ENCODE measurements around the gene KLF3. TPM values are rescaled to one million over a fixed set of nuclear protein-coding genes. Genes with fewer than 3 reads are reported as not detected.

KLF3 gene
- total RNA-seq, 1 experiment from 2014 or later = 8.0 TPM

DNA sequence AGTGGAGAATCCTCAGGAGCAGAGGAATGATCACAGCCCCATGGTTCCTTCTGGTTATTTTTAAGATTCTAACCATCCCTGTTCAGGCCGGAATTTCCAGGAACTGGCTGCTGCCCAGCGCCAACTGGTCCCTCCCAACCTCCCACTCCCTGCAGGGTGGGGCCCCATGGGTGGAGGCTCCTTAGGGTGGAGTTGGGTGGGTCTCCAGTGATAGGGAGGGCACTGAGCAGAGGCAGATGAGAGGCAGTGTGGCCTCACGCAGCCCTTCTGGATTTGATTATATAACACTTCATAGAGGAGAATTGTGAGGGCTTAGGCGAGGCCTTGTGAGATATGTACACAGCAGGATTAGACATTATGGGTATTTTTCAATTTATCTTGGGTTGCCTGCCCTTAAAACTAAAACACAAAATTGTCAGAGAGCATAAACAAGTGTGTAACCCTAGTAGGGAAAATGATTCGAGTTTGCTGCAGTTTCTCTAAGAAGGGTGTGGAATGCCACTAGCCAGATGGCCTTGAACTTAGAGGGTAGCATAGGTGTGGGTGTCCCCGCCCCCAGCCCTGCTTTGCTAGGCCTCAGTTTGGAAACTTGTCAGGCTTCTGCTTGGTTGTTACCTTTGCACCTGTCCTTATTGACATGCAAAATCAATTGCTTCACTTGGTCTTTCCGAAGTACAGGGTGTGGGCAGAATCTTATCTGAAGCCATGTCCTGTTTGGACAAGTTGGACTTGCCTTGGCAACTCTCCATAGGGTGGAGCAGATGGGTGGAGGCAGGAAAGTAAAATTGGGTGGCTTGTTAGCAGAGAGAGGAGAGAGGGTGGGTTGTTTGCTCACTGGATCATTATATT lies 9.4 kb downstream of the KLF3 start:
- DNase-seq (ENCODE audit: low spot score) = peak; percentile 34

DNA sequence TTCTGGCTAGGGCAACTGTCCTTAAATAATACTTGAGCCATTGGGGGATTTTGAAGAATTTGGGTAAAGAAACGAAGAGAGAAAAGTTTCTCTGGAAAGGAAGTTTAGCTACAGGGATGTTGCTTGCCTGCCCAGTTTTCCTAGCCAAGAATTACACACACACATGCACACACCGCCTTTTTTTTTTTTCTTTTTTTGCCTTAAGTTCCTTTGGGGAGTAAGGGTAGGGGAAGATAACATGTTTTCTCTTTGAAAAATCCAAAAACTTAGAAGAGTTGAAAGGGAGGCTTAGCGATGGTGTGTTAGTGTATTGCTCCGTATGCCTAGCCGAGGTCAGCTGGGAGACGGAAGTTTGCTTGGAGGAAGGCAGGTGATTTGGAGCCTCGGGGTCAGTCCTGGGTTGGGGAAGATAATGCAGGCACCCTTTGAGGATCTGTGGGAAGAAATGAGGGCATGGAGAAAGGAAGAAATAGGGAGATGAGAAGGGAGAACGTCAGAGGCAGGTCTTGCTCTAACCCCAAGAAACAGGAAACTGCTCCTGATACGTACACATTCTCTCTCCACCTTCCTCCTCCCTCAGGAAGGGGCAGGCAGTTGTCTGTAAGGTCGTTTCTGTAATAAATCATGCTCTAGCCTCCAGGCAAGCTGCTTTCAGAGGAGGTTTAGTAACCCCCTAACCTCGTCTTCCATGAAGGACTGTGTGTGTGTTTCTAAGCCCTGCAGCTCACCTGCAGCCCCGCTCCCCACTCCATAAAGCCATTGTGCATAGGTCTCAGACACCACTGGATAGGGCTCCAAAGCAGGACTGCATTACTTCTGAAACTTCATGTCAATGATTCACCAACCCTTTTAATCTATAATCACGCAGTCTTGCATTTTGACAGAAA lies 10.5 kb downstream of the KLF3 start:
- DNase-seq (ENCODE audit: low spot score) = no peak

DNA sequence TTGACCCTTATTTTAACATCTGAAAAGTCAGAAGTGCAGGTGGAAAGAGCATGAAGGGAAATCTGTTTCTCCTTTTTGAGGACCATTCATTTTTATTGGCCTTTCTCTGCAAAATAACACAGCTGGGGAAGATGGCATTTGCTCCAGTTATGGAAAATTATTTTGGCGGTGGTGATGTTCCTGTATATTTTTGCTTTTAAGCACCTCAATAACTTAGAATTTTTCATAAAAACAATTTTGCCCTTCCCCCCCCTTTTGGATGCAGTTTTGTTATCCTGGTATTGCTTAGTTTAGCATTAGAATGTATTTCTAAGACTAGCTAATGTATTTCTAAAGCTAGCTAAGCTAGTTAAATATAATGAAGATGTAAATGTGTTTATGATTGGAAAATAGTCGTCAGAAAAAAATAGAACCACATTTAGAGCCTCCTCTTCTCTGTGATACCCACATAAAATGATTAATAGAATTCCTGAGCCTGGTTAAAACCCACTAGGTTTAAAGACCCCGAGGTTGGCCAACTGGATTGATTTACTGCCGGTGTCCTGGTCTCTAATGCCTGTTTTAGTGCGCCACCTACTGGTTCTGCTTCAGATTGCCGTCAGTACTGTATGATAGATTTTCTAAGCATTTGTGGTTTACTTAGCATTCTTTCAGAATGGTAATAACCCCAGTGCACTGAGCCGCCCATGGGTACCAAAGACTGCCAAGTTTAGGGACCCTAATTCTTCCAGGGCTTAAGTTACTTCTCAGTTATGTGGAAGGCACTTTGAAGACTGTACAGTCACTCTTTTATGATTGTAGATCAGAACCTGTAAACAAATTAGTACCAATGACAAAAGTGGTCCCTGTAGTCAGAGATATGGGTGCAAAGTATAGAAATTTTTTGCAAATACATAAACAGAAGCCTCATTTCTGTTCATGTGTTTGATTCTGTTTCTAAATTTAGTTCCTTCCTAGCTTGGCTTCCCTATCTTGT lies 11.4 kb downstream of the KLF3 start:
- DNase-seq (ENCODE audit: low spot score) = peak; percentile 83

DNA sequence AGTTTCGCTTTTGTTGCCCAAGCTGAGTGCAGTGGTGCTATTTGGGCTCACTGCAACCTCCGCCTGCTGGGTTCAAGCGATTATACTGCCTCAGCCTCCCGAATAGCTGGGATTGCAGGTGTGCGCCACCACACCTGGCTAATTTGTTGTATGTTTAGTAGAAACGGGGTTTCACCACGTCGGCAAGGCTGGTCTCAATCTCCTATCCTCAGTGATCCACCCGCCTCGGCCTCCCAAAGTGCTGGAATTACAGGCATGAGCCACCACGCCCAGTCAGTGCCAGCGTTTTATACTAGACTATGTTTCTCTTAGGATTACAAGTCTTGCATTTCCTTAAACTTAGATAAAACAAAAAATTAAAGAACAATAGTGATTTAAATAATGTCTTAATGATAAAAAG lies 13.0 kb downstream of the KLF3 start:
- DNase-seq (ENCODE audit: low spot score) = no peak

DNA sequence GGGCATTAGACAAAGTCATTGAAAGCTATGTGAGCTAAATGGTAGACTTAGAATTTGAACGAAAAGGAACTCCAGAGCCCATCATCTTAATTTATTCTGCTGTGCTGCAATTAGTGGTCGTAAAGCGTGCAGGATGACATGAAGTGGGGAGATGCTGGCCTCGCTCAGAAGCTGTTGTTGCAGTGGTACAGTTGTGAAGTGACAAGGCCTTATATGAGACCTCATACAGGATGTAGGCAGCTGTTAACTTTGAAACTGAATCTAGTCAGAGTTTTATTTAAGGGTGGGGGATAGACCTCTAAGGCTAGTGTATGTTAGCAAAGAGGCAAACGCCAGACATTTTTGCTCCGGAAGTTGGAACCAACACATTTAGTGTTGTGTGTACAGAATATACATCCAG lies 13.4 kb downstream of the KLF3 start:
- no peak for DNase-seq (ENCODE audit: low spot score)

DNA sequence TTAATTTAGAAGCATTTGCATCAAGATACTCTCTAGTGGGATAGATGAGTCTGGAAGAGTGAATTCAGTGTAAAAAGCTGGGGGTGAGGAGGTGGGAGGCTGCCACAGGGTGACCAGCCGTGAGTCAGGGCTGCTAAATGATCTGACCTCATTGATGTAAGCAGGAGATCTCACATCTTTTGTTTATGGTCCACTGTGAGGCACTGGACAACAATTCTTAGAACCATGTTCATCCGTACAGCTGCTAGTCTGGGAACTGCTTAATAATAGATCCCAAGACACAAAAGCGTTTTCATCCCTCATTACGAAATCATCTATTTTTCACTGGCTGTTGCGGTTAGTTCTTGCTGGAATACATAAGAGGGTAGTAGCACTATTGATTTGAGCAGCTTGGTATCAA lies 14.1 kb downstream of the KLF3 start:
- DNase-seq (ENCODE audit: low spot score) = no peak

DNA sequence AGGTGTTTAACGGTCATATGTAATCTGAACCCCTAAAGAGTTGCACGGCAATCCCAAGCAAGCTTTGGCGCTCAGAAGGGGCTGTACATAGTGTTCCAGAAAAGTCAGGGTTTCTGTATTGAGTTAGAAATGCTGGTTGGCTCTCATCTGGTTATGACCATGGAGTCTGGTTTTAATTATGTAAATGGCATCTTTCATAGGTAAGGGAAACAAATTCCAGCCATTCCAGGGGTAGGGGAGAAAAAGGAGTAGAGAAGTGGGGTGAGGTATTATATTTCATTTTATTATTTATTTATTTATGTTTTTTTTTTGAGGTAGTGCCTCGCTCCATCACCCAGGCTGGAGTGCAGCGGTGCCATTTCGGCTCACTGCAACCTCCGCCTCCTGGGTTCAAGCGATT lies 15.9 kb downstream of the KLF3 start:
- no peak for DNase-seq (ENCODE audit: low spot score)

DNA sequence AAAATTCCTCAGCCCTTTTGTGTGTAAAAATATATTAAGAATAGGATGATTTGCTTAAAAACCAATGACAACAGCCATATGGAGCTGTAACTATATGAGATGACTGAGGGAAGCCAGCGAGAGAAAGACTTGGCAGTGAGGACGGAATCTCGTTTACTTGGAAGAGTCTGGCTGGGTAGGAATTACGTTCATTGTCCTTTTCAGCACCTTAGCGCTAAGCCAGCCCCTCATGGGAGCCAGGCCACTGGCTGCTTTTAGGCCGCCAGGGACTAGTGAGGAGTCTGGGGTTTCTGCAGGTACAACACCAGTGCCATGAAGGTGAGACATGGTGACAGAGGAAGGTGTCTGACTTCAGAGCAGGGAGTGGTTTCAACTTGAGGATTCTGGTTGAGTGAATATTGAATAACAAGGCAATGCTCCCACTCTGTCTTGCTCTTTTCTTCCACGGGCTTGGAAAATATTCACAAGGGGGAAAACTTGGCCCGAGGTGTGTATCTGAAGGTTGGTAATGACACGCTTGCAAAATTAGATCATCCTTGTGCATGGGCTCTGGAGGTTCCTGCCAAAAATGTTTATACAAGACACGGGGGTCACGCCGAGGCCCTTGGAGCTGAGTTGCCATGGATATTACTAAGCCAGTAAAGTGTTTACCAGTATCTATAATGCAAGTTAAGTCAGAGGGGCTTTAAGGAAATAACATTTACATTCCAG lies 17.4 kb downstream of the KLF3 start:
- no peak for DNase-seq (ENCODE audit: low spot score)

DNA sequence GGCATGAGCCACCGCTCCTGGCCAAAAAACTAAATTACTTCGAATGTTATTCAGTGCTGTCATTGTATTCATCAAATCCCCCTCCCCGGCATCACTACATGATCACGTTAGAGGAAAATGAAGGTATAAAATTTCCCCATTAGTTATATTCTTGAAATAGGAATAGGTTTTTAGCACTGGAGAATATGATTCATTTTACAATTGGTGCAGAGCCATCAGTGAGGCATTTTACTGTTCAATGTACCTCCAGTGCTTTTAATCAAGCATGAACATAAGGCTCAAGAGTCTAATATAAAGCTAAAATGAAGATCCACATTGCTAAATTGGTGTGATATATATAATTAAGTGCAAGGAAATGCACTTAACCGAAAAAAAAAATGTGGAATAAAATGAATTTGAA lies 18.3 kb downstream of the KLF3 start:
- DNase-seq (ENCODE audit: low spot score) = no peak

DNA sequence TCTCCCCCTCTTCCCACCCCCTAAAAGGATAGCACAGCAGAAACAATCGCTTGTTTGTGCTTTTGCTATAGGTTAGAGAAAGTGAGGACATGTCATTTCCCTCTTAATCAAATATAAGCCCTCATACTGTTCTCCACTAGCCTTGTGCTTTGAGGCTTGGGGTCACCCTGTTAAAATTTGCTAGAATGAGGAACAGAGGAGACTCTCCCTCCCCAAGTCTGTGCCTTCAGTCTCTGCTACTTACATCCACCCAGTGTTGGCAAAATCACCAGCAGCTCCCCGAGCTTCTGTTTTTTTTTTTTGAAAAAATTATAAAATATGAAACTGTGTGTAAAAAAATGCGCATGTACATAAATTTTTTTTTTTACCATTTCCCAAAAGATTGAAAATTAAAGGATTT lies 19.3 kb downstream of the KLF3 start:
- no peak for DNase-seq (ENCODE audit: low spot score)

DNA sequence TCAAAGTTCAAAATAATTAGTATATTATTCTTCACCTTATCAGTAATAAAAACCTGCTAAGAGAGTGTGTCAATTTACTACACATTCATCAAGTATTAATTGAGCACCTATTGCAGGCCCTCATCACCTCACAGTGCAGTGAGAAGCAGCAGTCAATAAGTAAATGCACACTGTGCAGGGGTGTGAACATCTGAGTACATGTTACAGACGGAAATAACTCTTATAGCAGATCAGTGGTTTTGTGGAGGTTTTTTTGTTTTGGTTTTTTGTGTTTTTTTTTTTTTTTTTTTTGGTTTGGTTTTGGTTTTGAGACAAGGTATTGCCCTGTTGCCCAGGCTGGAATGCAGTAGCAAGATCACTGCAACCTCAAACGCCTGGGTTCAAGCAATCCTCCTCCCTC lies 20.3 kb downstream of the KLF3 start:
- no peak for DNase-seq (ENCODE audit: low spot score)

DNA sequence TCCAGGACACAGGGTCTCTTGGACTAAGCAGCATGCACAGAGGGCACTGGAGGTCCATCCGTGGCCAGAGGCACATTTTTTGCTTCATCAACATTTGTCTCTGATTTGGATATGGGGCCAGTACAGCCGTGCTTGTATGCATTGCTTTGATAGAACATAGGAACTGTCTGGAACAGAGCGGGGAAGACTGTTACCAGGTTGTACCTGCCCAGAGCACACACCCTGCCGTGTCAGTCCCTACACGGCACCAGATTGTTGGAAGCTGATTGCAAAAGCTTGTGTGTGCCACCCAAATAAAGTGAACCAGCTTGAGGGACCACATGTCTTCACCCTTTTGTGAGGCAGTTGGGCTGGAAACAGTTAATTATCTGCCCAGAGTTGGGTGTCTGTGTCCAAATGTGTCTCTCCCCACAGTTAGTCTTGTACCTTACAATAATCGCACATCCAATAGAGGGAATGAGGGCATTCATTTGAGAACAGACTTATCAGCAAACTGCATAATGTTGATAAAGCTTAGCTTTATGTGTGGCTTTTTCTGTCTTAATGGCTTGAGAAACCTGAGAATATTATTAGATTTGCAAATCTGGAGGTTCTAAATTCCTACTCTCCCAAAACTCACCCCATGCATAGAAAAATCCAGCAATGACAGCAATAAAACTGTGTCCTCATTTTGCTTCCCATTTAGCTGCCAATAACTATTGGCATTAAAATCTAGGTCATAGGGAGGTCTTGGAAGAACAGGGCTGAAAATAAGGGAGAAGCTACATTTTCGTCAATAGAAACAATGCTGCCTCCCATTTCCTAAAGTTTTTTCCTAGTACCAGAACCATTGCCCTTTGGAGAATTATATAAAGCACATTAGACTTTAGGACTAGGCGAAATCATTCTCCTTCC lies 21.2 kb downstream of the KLF3 start:
- no peak for DNase-seq (ENCODE audit: low spot score)

DNA sequence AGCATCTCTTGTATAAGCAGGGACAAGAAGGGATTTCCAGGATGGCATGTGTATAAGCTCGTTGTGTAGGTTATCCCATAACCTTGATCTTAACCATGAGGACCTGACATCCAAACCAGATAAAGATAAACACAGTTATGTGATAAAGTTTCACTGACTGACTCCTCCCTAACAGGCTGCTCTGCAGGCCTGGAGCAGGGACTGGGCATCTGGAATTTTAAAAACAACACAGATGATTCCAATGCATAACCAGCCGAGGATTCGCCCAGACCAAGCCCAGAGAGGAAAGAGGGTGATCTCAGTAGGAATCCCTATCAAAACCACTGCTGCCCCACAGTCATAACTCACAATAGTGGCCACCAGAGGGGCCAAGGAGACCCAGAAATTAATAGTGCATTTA lies 22.7 kb downstream of the KLF3 start:
- no peak for DNase-seq (ENCODE audit: low spot score)

DNA sequence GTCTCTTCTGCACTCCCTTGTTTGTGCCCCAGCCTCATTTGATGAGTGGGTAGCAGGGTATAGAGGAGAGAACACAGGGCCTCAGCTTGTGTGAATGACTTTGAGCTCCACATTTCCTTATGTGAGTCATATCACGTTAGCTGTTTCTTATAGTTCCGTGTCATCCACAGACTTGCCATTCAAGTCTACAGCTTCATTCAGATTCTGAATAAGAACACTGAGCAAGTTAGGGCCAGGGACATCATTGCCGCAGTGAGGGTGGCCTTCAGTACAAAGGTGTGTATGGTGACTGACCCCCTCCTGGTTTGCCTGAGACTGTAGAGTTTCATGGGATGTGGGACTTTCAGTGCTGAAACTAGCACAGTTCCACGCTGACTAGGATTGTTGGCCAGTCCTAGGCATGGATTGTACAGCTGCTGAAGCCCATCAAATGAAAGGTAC lies 23.6 kb downstream of the KLF3 start:
- DNase-seq (ENCODE audit: low spot score) = no peak

DNA sequence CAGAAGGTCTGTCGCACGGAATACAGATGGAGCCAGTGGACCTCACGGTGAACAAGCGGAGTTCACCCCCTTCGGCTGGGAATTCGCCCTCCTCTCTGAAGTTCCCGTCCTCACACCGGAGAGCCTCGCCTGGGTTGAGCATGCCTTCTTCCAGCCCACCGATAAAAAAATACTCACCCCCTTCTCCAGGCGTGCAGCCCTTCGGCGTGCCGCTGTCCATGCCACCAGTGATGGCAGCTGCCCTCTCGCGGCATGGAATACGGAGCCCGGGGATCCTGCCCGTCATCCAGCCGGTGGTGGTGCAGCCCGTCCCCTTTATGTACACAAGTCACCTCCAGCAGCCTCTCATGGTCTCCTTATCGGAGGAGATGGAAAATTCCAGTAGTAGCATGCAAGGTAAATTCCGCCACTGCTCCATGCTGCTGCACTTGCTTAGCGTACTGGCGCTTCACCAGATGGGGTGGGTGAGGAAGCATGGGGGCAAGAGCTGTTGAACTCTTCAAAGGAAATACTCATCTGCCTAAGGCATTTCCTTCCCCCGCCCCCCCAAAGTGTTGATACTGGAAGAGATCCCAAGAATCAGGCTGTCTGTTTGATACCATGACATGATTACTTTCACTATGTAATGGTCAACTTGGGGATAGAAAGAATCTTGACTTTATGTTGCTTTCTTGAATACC lies 24.8 kb downstream of the KLF3 start:
- DNase-seq (ENCODE audit: low spot score) = no peak

DNA sequence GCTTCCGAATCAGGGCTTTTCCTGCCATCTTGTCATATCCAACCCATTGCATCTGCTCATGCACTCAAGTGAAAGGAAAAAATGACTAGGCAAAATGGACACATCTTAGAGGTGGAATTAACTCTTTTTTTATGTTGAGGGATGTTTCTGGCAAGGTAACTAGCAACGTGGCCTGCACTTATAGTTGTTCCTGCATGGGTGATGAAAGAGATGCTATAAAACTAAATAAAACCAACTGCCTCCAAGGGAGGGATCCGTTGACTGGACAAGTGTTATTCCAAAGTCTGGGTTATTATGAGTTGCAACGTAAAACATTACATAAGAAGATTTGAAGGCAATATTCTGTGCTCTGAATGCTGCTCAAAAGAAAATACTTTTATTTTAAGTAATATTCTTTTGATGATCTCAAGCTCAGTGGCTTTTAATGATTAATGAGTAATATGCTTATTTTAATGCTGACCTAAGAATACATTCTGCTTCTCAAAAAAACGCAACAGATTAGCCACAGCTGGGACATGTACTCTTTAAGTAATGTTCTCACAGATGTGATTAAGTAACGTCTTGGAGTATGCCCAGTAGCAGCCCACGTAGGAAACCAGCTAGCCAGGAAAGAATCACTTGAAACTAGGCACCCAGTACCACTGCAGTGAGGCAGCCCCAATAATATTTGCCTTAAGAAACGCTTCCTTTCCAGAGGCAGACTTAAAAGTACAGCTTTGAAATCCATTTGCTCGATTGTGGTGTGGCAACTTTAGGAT lies 27.4 kb downstream of the KLF3 start:
- DNase-seq (ENCODE audit: low spot score) = no peak

DNA sequence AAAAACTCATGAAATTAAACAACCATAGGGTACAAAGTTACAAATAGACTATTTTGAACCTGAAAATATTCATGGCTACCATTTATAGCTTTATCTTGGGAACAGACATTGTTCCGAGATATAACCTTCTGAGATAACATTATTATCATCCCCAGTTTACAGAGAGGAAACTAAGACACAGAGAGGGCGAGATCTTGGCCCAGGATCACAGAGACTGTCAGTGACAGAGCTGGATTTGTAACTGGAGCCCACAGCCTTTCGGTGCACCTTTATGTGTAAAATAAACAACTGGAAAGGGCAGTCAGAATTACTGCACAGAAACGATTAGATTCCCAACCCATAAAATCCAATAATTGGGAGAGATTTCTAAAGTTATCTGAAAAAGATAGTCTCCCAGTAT lies 28.4 kb downstream of the KLF3 start:
- DNase-seq (ENCODE audit: low spot score) = no peak

DNA sequence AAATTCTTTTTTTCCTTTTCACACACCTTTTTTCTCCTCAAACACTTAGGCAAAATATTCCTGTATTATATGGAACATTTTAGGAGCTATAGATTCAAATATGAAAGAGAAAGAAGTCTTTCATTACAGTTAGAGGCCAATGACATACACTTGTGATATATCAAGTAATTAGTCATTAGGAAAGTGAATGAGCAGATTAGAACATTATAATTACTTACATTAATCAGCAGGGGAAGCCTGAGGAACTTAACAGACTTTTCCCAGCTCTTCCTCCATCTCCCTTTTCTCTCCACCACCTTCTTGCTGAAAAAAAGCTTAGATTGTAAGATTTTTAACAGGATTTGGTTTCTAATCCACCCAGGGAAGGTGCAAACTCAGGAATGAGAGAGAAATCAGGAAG lies 29.6 kb downstream of the KLF3 start:
- DNase-seq (ENCODE audit: low spot score) = no peak

DNA sequence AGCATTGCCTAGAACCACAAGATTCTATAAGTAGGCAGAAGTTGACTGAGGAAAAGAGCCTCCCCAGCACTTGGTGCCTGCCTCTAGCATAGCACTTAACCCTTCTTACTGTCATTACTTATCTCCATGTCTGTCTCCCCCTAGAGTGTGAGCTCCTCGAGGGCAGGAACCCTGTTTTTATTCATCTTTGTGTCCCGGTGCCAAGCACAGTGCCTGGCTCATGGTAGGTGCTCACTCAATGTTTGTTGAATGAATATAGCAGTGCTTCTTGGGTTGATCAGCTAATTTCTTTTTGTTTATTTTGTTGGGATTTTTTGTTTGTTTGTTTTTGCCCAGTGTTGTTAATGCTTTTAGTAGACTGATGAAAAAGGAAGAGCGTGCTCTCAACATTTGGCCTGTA lies 30.3 kb downstream of the KLF3 start:
- DNase-seq (ENCODE audit: low spot score) = no peak

All from H4 (cell line).